H1 (cell line): ENCODE data around the gene TUBGCP3. TPM values are rescaled to one million over a fixed set of nuclear protein-coding genes. Genes with fewer than 3 reads are reported as not detected.

Experiments
- NANOG ChIP-seq: IDR thresholded peaks from 2 replicates; pipeline ENCODE4 v1.6.1; 2011; ENCODE audit warnings: low read length, low read depth, mild to moderate bottlenecking, inconsistent platforms; ENCODE audit not compliant: insufficient read depth, poor library complexity, severe bottlenecking
- polyA plus RNA-seq, 7 experiments: library from polyadenylated mRNA; depleted of rRNA in 3 of 7; stranded (reverse) in 5 of 7; unstranded in 2 of 7; fragments of >200 nt in 5 of 7; fragments of 200-250 nt in 2 of 7; gene quantifications; 1 replicate in 5 of 7; 2 replicates in 1 of 7; 4 replicates in 1 of 7; pipeline versions ENCODE4 v1.2.1 to v1.2.3, GENCODE V29; 2011 to 2013; ENCODE audit warnings: missing spikeins in 2 of 7, mixed read lengths in 2 of 7
- total RNA-seq: library from RNA; stranded (reverse); fragmentation: NEBNext Ultra II Directional; extraction: Animal tissue kit (Norgen Biotek cat#: 25700); gene quantifications from 2 replicates; pipeline ENCODE4 v1.2.1, GENCODE V29; 2021

Gene TUBGCP3
- total and polyA plus RNA-seq, 2 of the 8 experiments (the other 6 are each of a cell fraction or from before 2014, with no cell fraction given), result 27.0 to 31.7 TPM

- TF ChIP-seq NANOG, result no peak
These were observed 137.1 kb downstream of the TUBGCP3 start (continued) for GRCh38 chr13:112450904-112451240.
